IPS-15b (cell line): ENCODE results near the gene CDC42BPA.

Experiments
- H3K27me3 ChIP-seq: one replicate; pipeline ENCODE4 v1.6.1; 2013; ENCODE audit warnings: low read length; ENCODE audit not compliant: control insufficient read depth, insufficient read depth
- H3K36me3 ChIP-seq: one replicate; pipeline ENCODE4 v1.6.1; 2013; ENCODE audit warnings: low read length; ENCODE audit not compliant: control insufficient read depth, insufficient read depth
- H3K4me1 ChIP-seq: one replicate; pipeline ENCODE4 v1.6.1; 2013; ENCODE audit warnings: mild to moderate bottlenecking, low read length; ENCODE audit not compliant: control insufficient read depth, insufficient read depth
- H3K4me3 ChIP-seq: one replicate; pipeline ENCODE4 v1.5.1; 2013; ENCODE audit warnings: low read depth, low read length
- H3K9ac ChIP-seq: one replicate; pipeline ENCODE4 v1.6.1; 2013; ENCODE audit warnings: low read depth, mild to moderate bottlenecking, low read length
- H3K9me3 ChIP-seq: one replicate; pipeline ENCODE4 v1.6.1; 2013; ENCODE audit warnings: mild to moderate bottlenecking, low read length; ENCODE audit not compliant: control insufficient read depth, insufficient read depth

Gene CDC42BPA

GRCh38 chr1:227059076-227059475, 259.2 kb downstream of the CDC42BPA start:
- no peaks in the 10 kb centered on the region for H3K27me3 ChIP-seq
- no peaks in the 10 kb centered on the region for H3K4me1 ChIP-seq
- H3K9me3 ChIP-seq: no peaks in the 10 kb centered on the region
- H3K4me3 ChIP-seq: no peak overlapping the region
- H3K9ac ChIP-seq: no peak overlapping the region
- H3K36me3 ChIP-seq: no peaks in the 10 kb centered on the region

DNA sequence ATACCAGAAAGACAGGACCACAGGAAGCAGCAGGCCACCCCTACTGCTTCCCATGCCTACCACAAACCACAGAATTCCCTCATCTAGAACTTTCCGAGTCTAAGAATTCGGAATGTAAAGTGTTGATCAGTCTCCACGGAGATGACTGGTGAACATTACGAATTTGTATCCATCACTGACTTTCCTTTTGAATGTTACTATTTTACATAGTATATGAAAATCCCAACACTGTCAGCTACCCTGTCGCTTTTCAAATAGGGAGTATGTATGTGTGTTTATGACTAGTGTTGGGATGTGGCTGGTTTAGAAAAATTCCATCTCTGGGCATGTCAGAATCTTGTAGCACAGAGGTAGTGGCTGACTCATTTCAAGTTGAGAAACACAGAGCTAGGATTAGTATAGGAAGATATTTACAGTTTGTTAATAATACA, 260.0 kb downstream of the CDC42BPA start:
- Histone ChIP-seq H3K4me3 (no peak overlapping the region), H3K4me1 (no peaks in the 10 kb centered on the region), H3K9ac (no peak overlapping the region), H3K27me3 (no peaks in the 10 kb centered on the region), H3K36me3 (no peaks in the 10 kb centered on the region), H3K9me3 (no peaks in the 10 kb centered on the region)

DNA sequence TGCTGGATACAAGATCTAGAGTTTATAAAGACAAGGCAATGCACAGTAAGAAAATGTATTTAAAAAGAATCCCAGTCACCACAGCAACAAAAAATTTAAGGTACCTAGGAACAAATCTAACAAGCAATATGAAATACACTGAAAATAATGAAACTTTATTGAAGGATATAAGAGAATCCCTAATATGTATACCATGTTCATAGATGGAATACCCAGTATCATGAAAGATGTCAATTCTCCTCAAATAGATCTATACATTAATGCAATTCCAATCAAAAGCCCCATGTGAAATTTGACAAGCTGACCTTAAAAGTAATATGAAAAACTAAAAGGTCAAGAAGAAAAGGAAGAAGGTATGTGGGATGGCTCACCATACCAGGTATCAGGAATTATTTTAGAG, 269.0 kb downstream of the CDC42BPA start:
- Histone ChIP-seq H3K4me3 (no peak overlapping the region), H3K4me1 (no peaks in the 10 kb centered on the region), H3K9me3 (no peaks in the 10 kb centered on the region), H3K36me3 (no peaks in the 10 kb centered on the region), H3K27me3 (no peaks in the 10 kb centered on the region), H3K9ac (no peak overlapping the region)

DNA sequence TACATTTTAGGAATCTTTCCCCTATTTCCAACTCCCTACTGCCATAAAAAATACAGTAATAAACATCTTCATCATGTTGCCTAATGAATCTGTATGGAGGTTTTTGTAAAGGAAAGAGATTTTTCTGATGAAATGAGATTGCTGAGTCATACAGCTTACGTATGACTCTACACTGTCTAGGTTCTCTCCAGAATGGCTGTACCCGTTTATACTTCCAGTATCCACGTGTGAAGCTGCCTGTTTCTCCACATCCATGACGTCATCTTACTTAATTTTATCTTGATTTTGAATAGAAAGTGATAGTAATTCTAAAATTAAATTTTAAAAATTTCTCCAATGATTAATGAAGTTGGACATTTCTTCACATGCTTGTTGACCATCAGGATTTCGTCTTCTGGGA, 274.5 kb downstream of the CDC42BPA start:
- Histone ChIP-seq H3K4me3 (no peak overlapping the region), H3K9ac (no peak overlapping the region), H3K36me3 (no peaks in the 10 kb centered on the region), H3K9me3 (no peaks in the 10 kb centered on the region), H3K27me3 (no peaks in the 10 kb centered on the region), H3K4me1 (no peaks in the 10 kb centered on the region)

GRCh38 chr1:227042292-227042691, 276.0 kb downstream of the CDC42BPA start:
- H3K4me3 ChIP-seq: no peak overlapping the region
- H3K36me3 ChIP-seq: no peaks in the 10 kb centered on the region
- no peaks in the 10 kb centered on the region for H3K27me3 ChIP-seq
- H3K9ac ChIP-seq: no peak overlapping the region
- no peaks in the 10 kb centered on the region for H3K9me3 ChIP-seq
- no peaks in the 10 kb centered on the region for H3K4me1 ChIP-seq

DNA sequence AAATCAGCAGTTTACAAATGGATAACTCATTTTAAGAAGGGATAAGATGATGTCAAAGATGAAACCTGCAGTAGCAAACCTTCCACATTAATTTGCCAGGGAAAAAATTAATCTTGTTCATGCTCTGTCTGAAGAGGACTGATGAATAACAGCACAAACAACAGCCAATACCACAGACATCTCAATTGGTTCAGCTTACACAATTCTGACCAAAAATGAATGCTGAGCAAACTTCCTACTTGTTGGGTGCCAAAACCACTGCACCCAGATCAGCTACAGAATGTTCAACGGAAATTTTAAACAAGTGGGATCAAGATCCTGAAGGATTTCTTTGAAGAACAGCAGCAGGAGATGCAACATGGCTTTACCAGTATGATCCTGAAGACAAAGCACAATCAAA, 279.9 kb downstream of the CDC42BPA start:
- H3K36me3 ChIP-seq: no peaks in the 10 kb centered on the region
- H3K27me3 ChIP-seq: no peaks in the 10 kb centered on the region
- H3K4me3 ChIP-seq: no peak overlapping the region
- H3K9me3 ChIP-seq: no peaks in the 10 kb centered on the region
- no peak overlapping the region for H3K9ac ChIP-seq
- no peaks in the 10 kb centered on the region for H3K4me1 ChIP-seq

- no peak overlapping the region for H3K4me3 ChIP-seq
- no peak overlapping the region for H3K9ac ChIP-seq
- no peaks in the 10 kb centered on the region for H3K9me3 ChIP-seq
- no peaks in the 10 kb centered on the region for H3K27me3 ChIP-seq
- no peaks in the 10 kb centered on the region for H3K36me3 ChIP-seq
- H3K4me1 ChIP-seq: no peaks in the 10 kb centered on the region
These were observed 281.2 kb downstream of the CDC42BPA start for GRCh38 chr1:227037121-227037520.

DNA sequence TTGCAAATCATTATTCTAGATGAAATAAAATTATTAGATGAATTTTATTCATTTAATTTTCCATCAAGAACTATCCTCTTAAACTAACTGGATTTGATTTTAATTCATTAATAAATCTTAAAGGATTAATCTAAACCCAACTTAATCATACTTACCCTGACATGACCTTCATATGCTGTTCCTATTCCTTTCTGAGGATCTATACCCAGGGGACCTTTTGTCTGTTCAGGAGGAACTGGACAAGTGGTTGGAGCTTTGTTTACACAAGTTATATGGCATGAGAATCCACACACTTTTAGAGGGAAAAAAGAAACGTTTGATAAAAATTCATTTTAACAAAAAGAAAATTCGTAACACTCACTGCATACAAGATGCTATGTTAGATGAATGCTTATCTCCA, 283.0 kb downstream of the CDC42BPA start:
- H3K27me3 ChIP-seq: no peaks in the 10 kb centered on the region
- H3K9ac ChIP-seq: no peak overlapping the region
- H3K36me3 ChIP-seq: no peaks in the 10 kb centered on the region
- H3K9me3 ChIP-seq: no peaks in the 10 kb centered on the region
- no peaks in the 10 kb centered on the region for H3K4me1 ChIP-seq
- H3K4me3 ChIP-seq: no peak overlapping the region

GRCh38 chr1:227033880-227034279, 284.4 kb downstream of the CDC42BPA start:
- Histone ChIP-seq H3K9me3 (no peaks in the 10 kb centered on the region), H3K4me1 (no peaks in the 10 kb centered on the region), H3K36me3 (no peaks in the 10 kb centered on the region), H3K4me3 (no peak overlapping the region), H3K9ac (no peak overlapping the region), H3K27me3 (no peaks in the 10 kb centered on the region)

GRCh38 chr1:227032396-227032795, 285.9 kb downstream of the CDC42BPA start:
- Histone ChIP-seq H3K9me3 (no peaks in the 10 kb centered on the region), H3K4me1 (no peaks in the 10 kb centered on the region), H3K9ac (no peak overlapping the region), H3K4me3 (no peak overlapping the region), H3K36me3 (peaks cover 4% of the 10 kb centered on the region), H3K27me3 (no peaks in the 10 kb centered on the region)

DNA sequence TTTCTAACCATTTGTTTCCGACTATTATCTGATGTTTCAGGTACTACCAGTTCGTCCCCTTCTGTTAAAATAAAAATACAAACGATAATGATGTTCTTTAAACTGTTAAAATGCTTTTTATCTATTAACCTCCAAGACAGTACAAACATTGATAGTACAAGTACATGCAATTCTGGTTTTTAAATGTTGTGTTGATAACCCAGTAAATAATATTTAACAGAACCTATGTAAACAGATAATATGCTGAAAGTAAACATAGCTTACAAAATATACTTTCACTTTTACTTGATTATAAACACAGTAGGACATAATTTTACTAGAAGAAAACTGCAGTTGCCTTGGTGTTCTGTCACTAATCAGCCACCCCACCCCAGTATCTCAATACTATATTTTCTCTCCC, 301.3 kb downstream of the CDC42BPA start:
- Histone ChIP-seq H3K4me1 (no peaks in the 10 kb centered on the region), H3K4me3 (no peak overlapping the region), H3K36me3 (no peaks in the 10 kb centered on the region), H3K9ac (no peak overlapping the region), H3K9me3 (no peaks in the 10 kb centered on the region), H3K27me3 (no peaks in the 10 kb centered on the region)

DNA sequence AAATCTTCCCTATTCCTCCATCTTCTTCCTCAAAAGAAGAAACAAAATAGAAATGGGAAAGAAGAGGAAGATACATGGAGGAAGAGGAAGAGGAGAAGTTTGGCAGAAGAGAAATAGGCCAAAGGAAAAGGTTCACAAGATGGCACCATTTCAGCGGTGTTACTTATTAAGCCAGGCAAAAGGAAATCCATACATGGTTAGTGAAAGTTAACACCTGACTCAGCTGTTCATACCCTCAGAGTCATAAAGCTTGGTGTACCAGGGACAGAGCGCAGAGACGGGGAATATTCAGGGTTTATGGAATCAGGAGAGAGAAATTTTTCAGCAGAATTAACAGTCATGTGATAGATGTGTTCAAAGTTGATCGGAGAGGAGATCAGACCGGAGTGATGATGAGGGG, 307.6 kb downstream of the CDC42BPA start:
- H3K9me3 ChIP-seq: no peaks in the 10 kb centered on the region
- H3K9ac ChIP-seq: no peak overlapping the region
- H3K27me3 ChIP-seq: no peaks in the 10 kb centered on the region
- H3K36me3 ChIP-seq: no peaks in the 10 kb centered on the region
- no peak overlapping the region for H3K4me3 ChIP-seq
- H3K4me1 ChIP-seq: no peaks in the 10 kb centered on the region

- Histone ChIP-seq H3K9me3 (no peaks in the 10 kb centered on the region), H3K4me1 (no peaks in the 10 kb centered on the region), H3K9ac (no peak overlapping the region), H3K4me3 (no peak overlapping the region), H3K36me3 (no peaks in the 10 kb centered on the region), H3K27me3 (no peaks in the 10 kb centered on the region)
These were observed 308.4 kb downstream of the CDC42BPA start for GRCh38 chr1:227009937-227010336.
